PFSK-1 (cell line): Measurements from ENCODE around the gene FAM124A.

Experiments
- POLR2AphosphoS5 ChIP-seq: IDR thresholded peaks from 2 replicates; pipeline ENCODE4 v1.6.1; 2012; ENCODE audit warnings: low read depth, mild to moderate bottlenecking, control low read depth, low read length, moderate library complexity
- REST ChIP-seq, 2 experiments: IDR thresholded peaks; 2 replicates each; pipeline versions ENCODE4 v1.6.1 to v1.8.0; 2011 to 2012; ENCODE audit warnings: low read depth in 2 of 2, low read length in 2 of 2, control low read depth in 1 of 2, inconsistent platforms in 1 of 2, mild to moderate bottlenecking in 1 of 2, moderate library complexity in 1 of 2; ENCODE audit not compliant: insufficient read depth in 1 of 2
- TAF1 ChIP-seq: IDR thresholded peaks from 2 replicates; pipeline ENCODE4 v1.6.1; 2012; ENCODE audit warnings: low read length, control low read depth, borderline replicate concordance; ENCODE audit not compliant: insufficient read depth

- TF ChIP-seq TAF1 (no peak), POLR2AphosphoS5 (no peak), REST (IDR thresholded peaks at IDR 0.05; ENCODE audit: insufficient read depth in 1 of 2, low read depth in 2 of 2, low read length in 2 of 2) (no peak)
Observed at GRCh38 chr13:51282322-51282721, 60.1 kb downstream of the FAM124A start.
